K562 (cell line): ENCODE data around the gene SH2D1A. TPM values are rescaled to one million over a fixed set of nuclear protein-coding genes. Genes with fewer than 3 reads are reported as not detected.

Experiments
- ATAC-seq: fragments of 200-7000 bp; cut with Tn5 transposase; 3 replicates; pipeline ENCODE4 v1.9.1; 2020; ENCODE audit warnings: moderate library complexity
- BruUV-seq: library from RNA; stranded (reverse); fragments of 400-500 nt; replicated peaks from 2 replicates; lab custom pipeline; 2021; lab: Mats Ljungman, UMichigan
- CTCF ChIA-PET: fragments of 300-600 bp; formaldehyde crosslinking; extraction: SDS; loops from one replicate; lab custom pipeline; 2021; ENCODE audit warnings: low intra/inter-chr PET ratio; lab: Yijun Ruan, JAX
- POLR2A ChIA-PET: fragments of 300-600, 350-650 bp; sonication (Branson Sonifier 250); formaldehyde crosslinking; extraction: SDS; loops from one replicate; lab custom pipeline; 2021; ENCODE audit warnings: antibody characterized with exemption, inconsistent platforms; lab: Yijun Ruan, JAX
- DNase-seq, 4 experiments: peaks; one replicate each; pipeline versions ENCODE4 v3.0.0 to v3.0.0-alpha.2; 2011 to 2018; ENCODE audit warnings: low spot score in 3 of 4, mixed read lengths in 3 of 4; ENCODE audit errors: extremely low read depth in 1 of 4
- FAIRE-seq: peaks from 2 replicates; lab custom pipeline; 2011; peaks lifted over from hg19 to GRCh38; lab: Jason Lieb, UNC
- H2AFZ ChIP-seq: 2 replicates; pipeline ENCODE4 v1.6.0; 2011; ENCODE audit warnings: low read depth, low read length, control low read depth, inconsistent platforms
- H3K27ac ChIP-seq: fragments of 200-600 bp; 3 replicates; pipeline ENCODE4 v1.8.0; 2011; ENCODE audit warnings: low read depth, mild to moderate bottlenecking, control low read depth, inconsistent platforms, low read length, moderate library complexity, mixed read lengths; ENCODE audit errors: extremely low read depth
- H3K27me3 ChIP-seq, 2 experiments: fragments of 300-600 bp in 1 of 2; 2 replicates in 1 of 2; 3 replicates in 1 of 2; pipeline versions ENCODE4 v1.6.0 to v1.8.0; 2011; ENCODE audit warnings: inconsistent platforms in 2 of 2, low read length in 2 of 2, mild to moderate bottlenecking in 1 of 2, mixed read lengths in 1 of 2, moderate library complexity in 1 of 2; ENCODE audit not compliant: control insufficient read depth in 2 of 2, insufficient read depth in 2 of 2
- H3K36me3 ChIP-seq: fragments of 300-600 bp; 3 replicates; pipeline ENCODE4 v1.8.0; 2011; ENCODE audit warnings: mild to moderate bottlenecking, low read length, inconsistent platforms; ENCODE audit not compliant: control insufficient read depth, insufficient read depth
- H3K4me1 ChIP-seq, 2 experiments: fragments of 200-600 bp in 1 of 2; replicated peaks in 1 of 2; 2 replicates in 1 of 2; 3 replicates in 1 of 2; pipeline versions ENCODE4 v1.5.1 to v1.8.0; 2011; ENCODE audit warnings: inconsistent platforms in 2 of 2, low read length in 2 of 2, mild to moderate bottlenecking in 1 of 2, mixed read lengths in 1 of 2, moderate library complexity in 1 of 2; ENCODE audit not compliant: control insufficient read depth in 2 of 2, insufficient read depth in 2 of 2
- H3K4me2 ChIP-seq: 2 replicates; pipeline ENCODE4 v1.6.1; 2011; ENCODE audit warnings: low read length, control low read depth, inconsistent platforms, mixed read lengths; ENCODE audit not compliant: insufficient read depth
- H3K4me3 ChIP-seq: fragments of 200-600 bp; sonication (generic), shearing (Covaris generic); 2 replicates; pipeline ENCODE4 v1.5.1; 2016; ENCODE audit warnings: control low read depth, inconsistent platforms
- H3K79me2 ChIP-seq: fragments of 200-600 bp; 3 replicates; pipeline ENCODE4 v1.8.0; 2011; ENCODE audit warnings: low read length, inconsistent platforms; ENCODE audit not compliant: control insufficient read depth, insufficient read depth
- H3K9ac ChIP-seq, 2 experiments: 2 replicates each; pipeline versions ENCODE4 v1.6.0 to v1.6.1; 2011; ENCODE audit warnings: low read depth in 2 of 2, low read length in 2 of 2, control low read depth in 1 of 2, inconsistent platforms in 1 of 2, mild to moderate bottlenecking in 1 of 2, mixed read lengths in 1 of 2; ENCODE audit not compliant: insufficient read depth in 1 of 2
- H3K9me1 ChIP-seq: one replicate; pipeline ENCODE4 v1.6.0; 2011; ENCODE audit warnings: inconsistent platforms, mild to moderate bottlenecking, low read length, moderate library complexity; ENCODE audit not compliant: control insufficient read depth, insufficient read depth
- H3K9me3 ChIP-seq: replicated peaks from 2 replicates; pipeline ENCODE4 v1.5.1; 2011; ENCODE audit warnings: low read depth, low read length, inconsistent platforms; ENCODE audit not compliant: control insufficient read depth, insufficient read depth
- H4K20me1 ChIP-seq: replicated peaks from 2 replicates; pipeline ENCODE4 v1.6.1; 2011; ENCODE audit warnings: low read length, inconsistent platforms, mixed read lengths; ENCODE audit not compliant: control insufficient read depth, insufficient read depth
- NFIX ChIP-seq: fragments of 250-450 bp; sonication (Bioruptor Pico); IDR thresholded peaks from 2 replicates; pipeline ENCODE4 v1.4.0; 2020; ENCODE audit warnings: low read depth, mild to moderate bottlenecking, moderate library complexity
- ZBTB40 ChIP-seq, 2 experiments: fragments of 450-650 bp in 1 of 2; sonication (generic) in 1 of 2; formaldehyde crosslinking in 1 of 2; IDR thresholded peaks; 2 replicates each; pipeline versions ENCODE4 v1.7.1 to v1.9.0; 2016 to 2022; ENCODE audit warnings: inconsistent platforms in 1 of 2, mild to moderate bottlenecking in 1 of 2, missing genetic modification reagents in 1 of 2
- ZNF830 ChIP-seq: fragments of 250-450 bp; sonication (Bioruptor Pico); IDR thresholded peaks from 2 replicates; pipeline ENCODE4 v1.5.0; 2021; ENCODE audit warnings: mild to moderate bottlenecking
- WGBS: fragments of 100-300 bp; shearing (Covaris generic); methylation state at CpG from one replicate; pipeline ENCODE4 v1.1.6; 2016; ENCODE audit warnings: low coverage, mixed read lengths; ENCODE audit not compliant: insufficient coverage; ENCODE audit errors: missing lambda C conversion rate; 5-methylcytosine and 5-hydroxymethylcytosine counted together
- in situ Hi-C: fragments of 300-500 bp; cut with MboI; formaldehyde crosslinking; loops from 4 replicates; pipeline ENCODE4 v1.15.0; 2018; ENCODE audit warnings: inconsistent platforms, mixed read lengths
- intact Hi-C: fragments of 100-400 bp; cut with micrococcal nuclease; formaldehyde crosslinking; loops from 2 replicates; pipeline ENCODE4 v1.14.2; 2022
- polyA plus RNA-seq, 8 experiments: library from polyadenylated mRNA; depleted of rRNA in 4 of 8; stranded (reverse) in 5 of 8; unstranded in 3 of 8; fragments of >200 nt; fragmentation: Nextera tagmentation in 2 of 8; fragmentation: Illumina TruSeq in 1 of 8; extraction: Ambion mirVana in 2 of 8; extraction: Trizol in 1 of 8; gene quantifications; 2 replicates each; pipeline versions ENCODE4 v1.2.1 to v1.2.3, GENCODE V29; 2011 to 2014; ENCODE audit warnings: inconsistent platforms in 1 of 8, missing spikeins in 1 of 8
- total RNA-seq, 7 experiments: library from RNA; depleted of rRNA in 6 of 7; stranded (reverse); fragments of >200 nt in 6 of 7; fragmentation: Illumina TruSeq in 2 of 7; extraction: Trizol in 2 of 7; gene quantifications; 2 replicates each; pipeline versions ENCODE4 v1.2.1 to v1.2.3, GENCODE V29; 2011 to 2021; ENCODE audit warnings: low replicate concordance in 1 of 7

The SH2D1A gene
- total and polyA plus RNA-seq, 9 of the 15 experiments (the other 6 are each of a cell fraction or from before 2014, with no cell fraction given) = 0.07 to 0.52 (median 0.19) TPM

- no peak overlapping the region for H2AFZ ChIP-seq
- in situ Hi-C loops (no loop called here), intact Hi-C loops (no loop called here)
- WGBS = 31% methylated on average over 1 of the region's 1 CpG
- no peaks in the 10 kb centered on the region for H4K20me1 ChIP-seq
- H3K27me3 ChIP-seq = no peaks in the 10 kb centered on the region
- CTCF ChIA-PET = no interaction called here
- no peak overlapping the region for H3K4me2 ChIP-seq
- no peak overlapping the region for H3K9ac ChIP-seq
- no peaks in the 10 kb centered on the region for H3K36me3 ChIP-seq
- TF ChIP-seq ZNF830 (CRISPR knock-in tag) (no peak), NFIX (CRISPR knock-in tag) (no peak), ZBTB40 (IDR thresholded peaks at IDR 0.05) (no peak), ZBTB40 (CRISPR knock-in tag; IDR thresholded peaks at IDR 0.05) (no peak)
- BruUV-seq = no TSS peak
- no peak overlapping the region for H3K27ac ChIP-seq
- no peaks in the 10 kb centered on the region for H3K79me2 ChIP-seq
- DNase-seq = no peak
- H3K9me3 ChIP-seq = no peaks in the 10 kb centered on the region
- POLR2A ChIA-PET = no interaction called here
- H3K4me3 ChIP-seq = no peak overlapping the region
- H3K4me1 ChIP-seq = no peaks in the 10 kb centered on the region
- H3K9me1 ChIP-seq = no peaks in the 10 kb centered on the region
- no peak for FAIRE-seq
- no peak for ATAC-seq
Measured at GRCh38 chrX:124325732-124326131, 20.6 kb upstream of the SH2D1A start.
